Renal cortex interstitium (tissue), 11 donors: Measurements from ENCODE around the gene PIP5K1B. TPM values are rescaled to one million over a fixed set of nuclear protein-coding genes. Genes with fewer than 3 reads are reported as not detected.

ENCODE experiments used
- DNase-seq, 11 donors: peaks; one replicate each; pipeline ENCODE4 v3.0.0-alpha.2; 2013; ENCODE audit warnings: low read depth in 9 of 11, low spot score in 4 of 11; ENCODE audit errors: extremely low read depth in 1 of 11
- polyA plus RNA-seq, 3 donors: library from polyadenylated mRNA; unstranded; fragments of 120-200 nt; gene quantifications; one replicate each; pipeline ENCODE4 v1.2.1, GENCODE V29; 2013; ENCODE audit not compliant: insufficient read length in 3 of 3

Gene PIP5K1B
- polyA plus RNA-seq, 3 donors = 6.3 to 8.4 (median 6.6) TPM

- DNase-seq = no peak
Measured at GRCh38 chr9:68872026-68872501, 167.0 kb downstream of the PIP5K1B start.

GRCh38 chr9:68873179-68873578 lies 168.1 kb downstream of the PIP5K1B start:
- no peak for DNase-seq

GRCh38 chr9:68876273-68876672 lies 171.2 kb downstream of the PIP5K1B start:
- no peak for DNase-seq

GRCh38 chr9:68876681-68877080 lies 171.6 kb downstream of the PIP5K1B start:
- no peak for DNase-seq

- DNase-seq = no peak
Measured at GRCh38 chr9:68877219-68877618, 172.2 kb downstream of the PIP5K1B start.

GRCh38 chr9:68878450-68878849 lies 173.4 kb downstream of the PIP5K1B start:
- DNase-seq = no peak

GRCh38 chr9:68883224-68883623 lies 178.2 kb downstream of the PIP5K1B start:
- no peak for DNase-seq

GRCh38 chr9:68887232-68887631 lies 182.2 kb downstream of the PIP5K1B start:
- no peak for DNase-seq

- no peak for DNase-seq
Measured at GRCh38 chr9:68894502-68894901, 189.5 kb downstream of the PIP5K1B start.

GRCh38 chr9:68895741-68896478 lies 190.9 kb downstream of the PIP5K1B start:
- no peak for DNase-seq

GRCh38 chr9:68896486-68896885 lies 191.4 kb downstream of the PIP5K1B start:
- no peak for DNase-seq

- DNase-seq = no peak
Measured at GRCh38 chr9:68897577-68898145, 192.6 kb downstream of the PIP5K1B start.

- no peak for DNase-seq
Measured at GRCh38 chr9:68898781-68899439, 193.9 kb downstream of the PIP5K1B start.

- DNase-seq = no peak
Measured at GRCh38 chr9:68904454-68904853, 199.4 kb downstream of the PIP5K1B start.

- no peak for DNase-seq
Measured at GRCh38 chr9:68905129-68905528, 200.1 kb downstream of the PIP5K1B start.

- DNase-seq = no peak
Measured at GRCh38 chr9:68907910-68908309, 202.9 kb downstream of the PIP5K1B start.

GRCh38 chr9:68912561-68912960 lies 207.5 kb downstream of the PIP5K1B start:
- no peak for DNase-seq

- DNase-seq = no peak
Measured at GRCh38 chr9:68913054-68913453, 208.0 kb downstream of the PIP5K1B start.

- DNase-seq = no peak
Measured at GRCh38 chr9:68914751-68915150, 209.7 kb downstream of the PIP5K1B start.

- no peak for DNase-seq
Measured at GRCh38 chr9:68919661-68920060, 214.6 kb downstream of the PIP5K1B start.
